AG10803 (cell line): ENCODE data around the gene GLB1L.
"Not testable (repeated sequence)": the region's sequence is repeated elsewhere in the genome, so short reads cannot be mapped to it uniquely, and the experiment has no call there.

ENCODE experiments used
- DNase-seq: peaks from one replicate; pipeline ENCODE4 v3.0.0; 2010; ENCODE audit warnings: low read depth
- H3K4me3 ChIP-seq: 2 replicates; pipeline ENCODE4 v1.5.1; 2011; ENCODE audit warnings: mild to moderate bottlenecking, low read length, control low read depth
- TF ChIP-seq, protein P1 (sequence below): conservative IDR thresholded peaks from 2 replicates; pipeline ENCODE4 v1.5.1; 2011; ENCODE audit warnings: mild to moderate bottlenecking, low read length, control low read depth, inconsistent platforms

GLB1L gene

DNA sequence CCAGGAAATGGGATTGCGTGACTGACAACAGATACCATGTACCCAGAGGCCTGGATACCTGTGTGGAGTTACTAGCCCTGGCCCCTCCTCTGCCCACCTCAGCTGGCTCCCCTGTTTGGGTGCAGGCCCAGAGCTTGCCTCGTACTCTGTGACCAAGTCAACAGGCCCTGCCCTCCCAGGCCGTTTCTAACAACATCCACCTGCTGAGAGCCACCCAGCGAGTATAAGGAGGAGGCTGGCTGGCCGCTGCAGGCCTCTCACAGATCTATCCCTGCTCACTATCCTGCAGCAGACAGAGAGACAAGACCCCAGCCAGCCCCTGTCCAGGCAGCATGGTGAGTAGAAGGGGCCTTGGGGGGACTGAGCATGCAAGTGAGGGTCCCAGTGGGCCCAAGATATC, 21.0 kb upstream of the GLB1L start:
- no peak overlapping the region for H3K4me3 ChIP-seq
- DNase-seq: no peak
- TF ChIP-seq, protein P1, sequence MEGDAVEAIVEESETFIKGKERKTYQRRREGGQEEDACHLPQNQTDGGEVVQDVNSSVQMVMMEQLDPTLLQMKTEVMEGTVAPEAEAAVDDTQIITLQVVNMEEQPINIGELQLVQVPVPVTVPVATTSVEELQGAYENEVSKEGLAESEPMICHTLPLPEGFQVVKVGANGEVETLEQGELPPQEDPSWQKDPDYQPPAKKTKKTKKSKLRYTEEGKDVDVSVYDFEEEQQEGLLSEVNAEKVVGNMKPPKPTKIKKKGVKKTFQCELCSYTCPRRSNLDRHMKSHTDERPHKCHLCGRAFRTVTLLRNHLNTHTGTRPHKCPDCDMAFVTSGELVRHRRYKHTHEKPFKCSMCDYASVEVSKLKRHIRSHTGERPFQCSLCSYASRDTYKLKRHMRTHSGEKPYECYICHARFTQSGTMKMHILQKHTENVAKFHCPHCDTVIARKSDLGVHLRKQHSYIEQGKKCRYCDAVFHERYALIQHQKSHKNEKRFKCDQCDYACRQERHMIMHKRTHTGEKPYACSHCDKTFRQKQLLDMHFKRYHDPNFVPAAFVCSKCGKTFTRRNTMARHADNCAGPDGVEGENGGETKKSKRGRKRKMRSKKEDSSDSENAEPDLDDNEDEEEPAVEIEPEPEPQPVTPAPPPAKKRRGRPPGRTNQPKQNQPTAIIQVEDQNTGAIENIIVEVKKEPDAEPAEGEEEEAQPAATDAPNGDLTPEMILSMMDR: no peak

DNA sequence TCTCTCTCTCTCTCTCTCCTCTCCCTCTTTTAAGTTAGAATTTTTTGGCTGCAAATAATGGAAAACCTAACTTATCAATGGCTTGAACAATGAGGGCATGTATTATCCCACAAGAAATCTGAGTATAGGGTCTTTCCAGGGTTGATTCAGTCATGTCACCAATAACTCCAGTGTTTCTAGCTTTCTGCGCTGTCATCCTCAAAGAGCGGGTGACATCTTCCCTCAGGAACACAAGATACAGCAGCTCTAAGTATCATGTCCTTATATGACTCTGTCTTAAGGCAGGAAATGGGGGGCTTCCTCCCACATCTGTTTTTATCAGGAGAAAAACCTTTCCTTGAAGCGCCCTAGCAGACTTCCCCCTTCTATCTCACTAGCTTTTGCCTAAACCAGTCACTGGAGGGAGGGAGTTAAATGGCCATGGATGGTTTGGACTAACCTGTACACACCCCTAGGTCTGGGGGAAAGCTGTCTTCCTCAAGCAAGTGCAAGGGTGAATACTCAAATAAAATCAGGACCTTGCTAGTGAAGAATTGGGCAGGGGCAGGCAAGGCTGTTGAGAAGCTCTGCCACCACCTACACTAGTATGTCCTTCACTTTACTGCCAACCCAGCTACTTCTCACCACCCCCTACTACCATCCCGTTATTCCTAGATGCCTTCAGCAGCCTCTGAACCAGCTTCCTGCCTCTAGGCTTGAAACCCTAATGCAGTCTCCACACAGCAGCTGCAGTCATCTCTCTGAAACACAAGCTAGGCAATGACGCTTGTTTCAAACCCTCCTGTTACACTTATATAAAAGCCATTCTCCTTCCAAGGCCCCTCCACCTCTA, 16.0 kb upstream of the GLB1L start:
- TF ChIP-seq, protein P1: no peak
- no peak for DNase-seq
- no peak overlapping the region for H3K4me3 ChIP-seq

DNA sequence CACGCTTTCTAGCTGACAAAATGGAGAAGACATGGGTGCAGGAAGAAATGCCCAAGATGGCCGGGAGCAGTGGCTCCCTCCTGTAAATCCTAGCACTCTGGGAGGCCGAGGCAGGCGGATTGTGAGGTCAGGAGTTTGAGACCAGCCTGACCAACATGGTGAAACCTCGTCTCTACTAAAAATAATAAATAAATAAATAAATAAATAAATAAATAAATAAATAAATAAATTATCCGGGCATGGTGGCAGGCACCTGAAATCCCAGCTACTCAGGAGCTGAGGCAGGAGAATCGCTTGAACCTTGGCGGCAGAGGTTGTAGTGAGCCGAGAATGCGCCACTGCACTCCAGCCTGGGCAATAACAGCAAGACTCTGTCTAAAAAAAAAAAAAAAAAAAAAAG, 13.7 kb upstream of the GLB1L start:
- not testable (repeated sequence) for DNase-seq, H3K4me3 ChIP-seq

DNA sequence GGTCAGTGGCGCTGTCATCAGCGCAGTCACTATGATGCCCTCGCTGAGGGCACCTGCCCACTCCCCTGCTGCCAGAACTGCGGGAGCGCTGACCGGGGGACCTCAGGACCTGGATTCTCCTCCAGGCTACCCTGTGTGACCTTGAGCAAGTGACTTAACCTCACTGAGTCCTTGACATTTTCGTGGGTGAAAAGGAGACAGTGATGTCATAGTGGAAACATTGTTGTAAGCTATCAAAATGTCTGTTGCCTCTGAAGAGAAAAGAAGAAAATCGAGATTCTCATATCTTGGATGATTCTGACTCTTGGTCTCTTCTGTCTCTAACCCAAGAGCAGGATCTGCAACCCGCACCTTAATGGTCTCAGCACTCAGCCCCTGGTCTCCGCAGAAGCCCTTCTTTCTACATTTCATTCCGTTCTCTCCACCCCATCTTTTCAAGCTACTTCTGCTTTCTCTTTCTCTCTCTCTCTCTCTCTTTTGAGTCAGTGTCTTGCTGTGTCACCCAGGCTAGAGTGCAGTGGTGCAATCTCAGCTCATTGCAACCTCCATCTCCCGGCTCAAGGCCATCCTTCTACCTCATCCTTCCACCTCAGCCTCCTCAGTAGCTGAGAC, 9.5 kb upstream of the GLB1L start:
- no peak for DNase-seq
- TF ChIP-seq, protein P1: no peak

DNA sequence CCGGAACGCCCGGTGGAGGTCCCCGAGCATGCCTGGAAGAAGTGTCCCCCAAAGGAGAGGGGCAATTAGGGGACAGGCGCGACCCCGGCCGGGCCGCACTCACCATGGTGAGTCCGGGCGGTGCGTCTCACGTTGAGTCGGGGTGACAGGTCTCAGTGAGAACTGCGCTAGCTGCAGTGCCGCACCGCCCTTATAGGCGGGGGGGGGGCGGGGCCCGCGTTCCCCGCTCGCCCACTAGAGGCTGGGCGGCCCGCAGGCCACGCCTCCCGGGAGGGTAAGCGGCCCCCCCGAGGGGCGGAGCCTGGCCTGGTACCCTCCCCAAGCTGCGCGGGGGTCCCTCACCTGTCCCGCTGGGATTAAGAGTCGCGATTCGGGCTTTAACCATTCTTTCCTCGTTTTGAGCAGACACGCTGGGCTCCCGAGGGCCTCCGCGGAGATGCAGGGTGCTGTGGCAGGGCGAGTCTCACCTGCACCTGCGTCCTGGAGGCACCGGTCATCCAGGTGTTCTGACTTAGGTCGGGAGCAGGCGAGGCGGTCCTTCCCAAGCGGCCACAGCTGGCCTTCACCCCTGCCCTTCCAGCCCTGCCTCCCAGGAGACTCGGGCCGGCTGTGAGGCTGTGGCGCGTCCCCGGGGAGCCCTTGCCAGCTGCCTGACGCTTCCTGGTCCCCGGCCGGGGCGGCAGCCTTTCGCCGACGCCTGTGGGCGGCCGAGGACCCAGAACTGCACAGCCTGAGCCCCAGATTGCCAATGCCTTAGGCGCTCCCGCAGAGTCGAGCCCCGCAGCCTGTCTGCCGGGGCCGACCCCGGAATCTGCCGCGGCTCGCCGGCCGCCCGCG, 8.7 kb upstream of the GLB1L start, which contains the start of gene TUBA4A:
TUBA4A (minus strand) TSS at position 166 of the 837 bp plus-strand sequence; CDS start at position 106, 60 bp downstream.
- TF ChIP-seq, protein P1: no peak
- peak within 1 kb of the TSS; percentile 67 for H3K4me3 ChIP-seq
- DNase-seq: peak; percentile 53

More for the DNA sequence above, 9.5 kb upstream of the GLB1L start:
- H3K4me3 ChIP-seq: peak overlapping the region; percentile 67

DNA sequence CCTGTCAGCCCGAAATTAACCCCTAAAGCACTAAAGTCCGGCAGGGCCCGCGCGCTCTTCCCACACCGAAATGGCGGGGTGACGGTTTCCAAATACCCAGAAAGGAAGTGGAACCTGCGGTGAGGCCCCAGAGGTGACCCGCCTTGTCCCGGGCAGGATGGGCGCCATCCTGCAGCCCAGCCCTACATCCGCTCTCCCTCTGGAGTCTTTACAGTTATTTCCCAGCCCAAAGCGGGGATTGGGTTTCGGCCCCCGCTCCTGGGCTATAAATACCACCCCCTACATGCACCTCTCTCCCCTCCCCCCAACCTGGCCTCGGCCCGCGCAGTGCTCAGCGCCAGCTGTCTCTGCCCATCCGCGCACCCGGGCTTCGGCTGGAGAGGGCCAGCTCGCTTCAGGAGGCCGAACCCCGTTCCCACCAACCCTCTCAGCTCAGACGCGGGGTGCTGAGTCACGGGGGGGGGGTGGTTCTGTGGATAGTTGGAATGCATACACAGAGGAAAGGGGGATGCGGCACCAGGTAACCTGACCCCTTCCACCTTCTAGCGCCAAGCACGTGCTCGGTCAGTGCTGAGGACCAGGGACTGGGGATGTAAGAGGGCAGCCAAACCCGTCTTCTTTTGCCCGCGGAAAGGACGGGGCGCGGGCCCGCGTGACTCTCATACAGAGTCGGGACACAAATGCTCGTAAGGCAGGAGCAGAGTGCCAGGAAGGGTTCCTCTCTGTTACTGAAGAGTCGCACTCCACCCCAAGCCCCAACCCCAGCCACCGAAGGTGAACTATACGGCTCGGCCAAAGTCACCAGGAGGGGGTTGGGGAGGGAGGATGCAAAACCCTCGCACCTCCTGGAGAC, 7.9 kb upstream of the GLB1L start, which contains the start of gene TUBA4B:
TUBA4B (plus strand) TSS at position 344 of the 853 bp plus-strand sequence; CDS start at position 509, 165 bp downstream.
- TF ChIP-seq, protein P1: no peak
- DNase-seq: no peak
- H3K4me3 ChIP-seq: peak within 1 kb of the TSS; percentile 67
